Measurements from ENCODE around the gene ADGRG2.

DNA sequence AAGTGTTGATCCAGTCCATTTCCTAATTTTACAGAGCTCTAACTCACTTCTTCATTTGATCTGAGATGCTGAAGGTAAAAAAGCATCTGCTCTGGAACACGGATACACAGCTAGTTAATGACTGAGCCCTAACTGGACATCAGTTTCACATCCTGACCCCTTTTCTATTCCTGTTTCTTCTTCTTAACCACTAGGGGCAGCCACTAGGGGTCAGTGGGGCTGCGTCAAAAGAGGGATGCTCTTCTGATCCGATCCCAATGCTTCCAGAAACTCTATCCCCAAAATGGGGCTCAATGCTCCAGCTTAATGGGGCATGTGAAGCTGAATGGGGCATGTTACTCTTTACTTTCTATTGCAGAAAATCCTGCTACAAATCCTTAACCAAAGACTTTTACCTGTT is 105.0 kb downstream of the ADGRG2 start:
- TF ChIP-seq, protein P1, sequence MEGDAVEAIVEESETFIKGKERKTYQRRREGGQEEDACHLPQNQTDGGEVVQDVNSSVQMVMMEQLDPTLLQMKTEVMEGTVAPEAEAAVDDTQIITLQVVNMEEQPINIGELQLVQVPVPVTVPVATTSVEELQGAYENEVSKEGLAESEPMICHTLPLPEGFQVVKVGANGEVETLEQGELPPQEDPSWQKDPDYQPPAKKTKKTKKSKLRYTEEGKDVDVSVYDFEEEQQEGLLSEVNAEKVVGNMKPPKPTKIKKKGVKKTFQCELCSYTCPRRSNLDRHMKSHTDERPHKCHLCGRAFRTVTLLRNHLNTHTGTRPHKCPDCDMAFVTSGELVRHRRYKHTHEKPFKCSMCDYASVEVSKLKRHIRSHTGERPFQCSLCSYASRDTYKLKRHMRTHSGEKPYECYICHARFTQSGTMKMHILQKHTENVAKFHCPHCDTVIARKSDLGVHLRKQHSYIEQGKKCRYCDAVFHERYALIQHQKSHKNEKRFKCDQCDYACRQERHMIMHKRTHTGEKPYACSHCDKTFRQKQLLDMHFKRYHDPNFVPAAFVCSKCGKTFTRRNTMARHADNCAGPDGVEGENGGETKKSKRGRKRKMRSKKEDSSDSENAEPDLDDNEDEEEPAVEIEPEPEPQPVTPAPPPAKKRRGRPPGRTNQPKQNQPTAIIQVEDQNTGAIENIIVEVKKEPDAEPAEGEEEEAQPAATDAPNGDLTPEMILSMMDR (conservative IDR thresholded peaks at IDR 0.05; ENCODE audit: low read length), result peak; percentile 70
- no peak for TF ChIP-seq EZH2phosphoT487 (IDR thresholded peaks at IDR 0.05; ENCODE audit: borderline replicate concordance, low read depth, low read length)

Measured in OCI-LY7 (cell line).